HepG2 (cell line): ENCODE measurements around the gene RAB42. TPM values are rescaled to one million over a fixed set of nuclear protein-coding genes. Genes with fewer than 3 reads are reported as not detected.

Source experiments
- CAMTA2 ChIP-seq: sonication (generic); formaldehyde crosslinking; IDR thresholded peaks from 2 replicates; pipeline ENCODE4 v1.4.0; 2020; ENCODE audit warnings: mild to moderate bottlenecking, missing genetic modification reagents, borderline replicate concordance
- EEA1 ChIP-seq: sonication (generic); formaldehyde crosslinking; IDR thresholded peaks from 2 replicates; pipeline ENCODE4 v1.5.1; 2020; ENCODE audit warnings: mild to moderate bottlenecking, missing genetic modification reagents, borderline replicate concordance
- EZH2 ChIP-seq: conservative IDR thresholded peaks from 2 replicates; pipeline ENCODE4 v1.6.1; 2012; ENCODE audit warnings: mild to moderate bottlenecking, low read depth, low read length, moderate library complexity
- JUNB ChIP-seq: sonication (generic); formaldehyde crosslinking; IDR thresholded peaks from 2 replicates; pipeline ENCODE4 v1.8.0; 2022; ENCODE audit warnings: missing genetic modification reagents, mild to moderate bottlenecking, borderline replicate concordance
- MAZ ChIP-seq, 2 experiments: sonication (generic) in 1 of 2; formaldehyde crosslinking in 1 of 2; IDR thresholded peaks; 2 replicates each; pipeline versions ENCODE4 v1.5.0 to v1.6.1; 2012 to 2020; ENCODE audit warnings: low read depth in 2 of 2, mild to moderate bottlenecking in 2 of 2, borderline replicate concordance in 1 of 2, improper control_type of control experiment in 1 of 2, low read length in 1 of 2, missing genetic modification reagents in 1 of 2, moderate library complexity in 1 of 2
- MED13 ChIP-seq: sonication (generic); formaldehyde crosslinking; IDR thresholded peaks from 2 replicates; pipeline ENCODE4 v1.5.0; 2020; ENCODE audit warnings: missing genetic modification reagents
- NFIB ChIP-seq: sonication (generic); formaldehyde crosslinking; IDR thresholded peaks from 2 replicates; pipeline ENCODE4 v1.9.0; 2021; ENCODE audit warnings: missing genetic modification reagents, mild to moderate bottlenecking, borderline replicate concordance
- NFRKB ChIP-seq: fragments of 450-650 bp; IDR thresholded peaks from 2 replicates; pipeline ENCODE4 v1.6.1; 2017
- PTBP1 ChIP-seq: fragments of 200-400 bp; formaldehyde crosslinking; IDR thresholded peaks from 2 replicates; pipeline ENCODE4 v1.6.1; 2018; ENCODE audit warnings: low read length, low read depth; ENCODE audit not compliant: poor library complexity, severe bottlenecking
- SMAD9 ChIP-seq: sonication (generic); formaldehyde crosslinking; IDR thresholded peaks from 2 replicates; pipeline ENCODE4 v1.5.1; 2020; ENCODE audit warnings: mild to moderate bottlenecking, missing genetic modification reagents
- SOX6 ChIP-seq, 2 experiments: fragments of 450-650 bp in 1 of 2; sonication (generic) in 1 of 2; formaldehyde crosslinking in 1 of 2; IDR thresholded peaks; 2 replicates each; pipeline versions ENCODE4 v1.4.0 to v1.6.1; 2017 to 2020; ENCODE audit warnings: antibody characterized with exemption in 1 of 2, mild to moderate bottlenecking in 1 of 2, missing genetic modification reagents in 1 of 2
- SUZ12 ChIP-seq: fragments of 150-350 bp; IDR thresholded peaks from 2 replicates; pipeline ENCODE4 v1.6.1; 2014; ENCODE audit warnings: low read depth, low read length
- ZBTB2 ChIP-seq: sonication (generic); formaldehyde crosslinking; IDR thresholded peaks from 2 replicates; pipeline ENCODE4 v1.8.0; 2022; ENCODE audit warnings: low read depth, missing genetic modification reagents
- ZBTB34 ChIP-seq: sonication (generic); formaldehyde crosslinking; IDR thresholded peaks from 2 replicates; pipeline ENCODE4 v1.8.0; 2022; ENCODE audit warnings: mild to moderate bottlenecking, missing genetic modification reagents
- ZMYM3 ChIP-seq: sonication (generic); formaldehyde crosslinking; IDR thresholded peaks from 2 replicates; pipeline ENCODE4 v1.5.1; 2020; ENCODE audit warnings: mild to moderate bottlenecking, missing genetic modification reagents
- ZNF224 ChIP-seq: sonication (generic); formaldehyde crosslinking; IDR thresholded peaks from 2 replicates; pipeline ENCODE4 v1.5.0; 2020; ENCODE audit warnings: mild to moderate bottlenecking, missing genetic modification reagents
- ZNF432 ChIP-seq: sonication (generic); formaldehyde crosslinking; IDR thresholded peaks from 2 replicates; pipeline ENCODE4 v1.5.0; 2020; ENCODE audit warnings: missing genetic modification reagents, mild to moderate bottlenecking, borderline replicate concordance
- ZSCAN25 ChIP-seq: sonication (generic); formaldehyde crosslinking; IDR thresholded peaks from 2 replicates; pipeline ENCODE4 v1.8.0; 2022; ENCODE audit warnings: mild to moderate bottlenecking, missing genetic modification reagents
- polyA plus RNA-seq, 8 experiments: library from polyadenylated mRNA; depleted of rRNA in 3 of 8; stranded (reverse) in 7 of 8; unstranded in 1 of 8; fragments of >200 nt; fragmentation: Illumina TruSeq in 4 of 8; extraction: Trizol in 4 of 8; gene quantifications; 2 replicates each; pipeline versions ENCODE4 v1.2.1 to v1.2.3, GENCODE V29; 2011 to 2016; ENCODE audit warnings: low read depth in 4 of 8, missing spikeins in 1 of 8, mixed read lengths in 1 of 8; ENCODE audit not compliant: insufficient read depth in 1 of 8
- total RNA-seq, 5 experiments: library from RNA; depleted of rRNA; stranded (reverse); fragments of >200 nt; fragmentation: Illumina TruSeq; extraction: Trizol; gene quantifications; 2 replicates each; pipeline ENCODE4 v1.2.3, GENCODE V29; 2016; ENCODE audit warnings: low read depth in 1 of 5
- TF ChIP-seq, protein P1 (sequence below): sonication (generic); formaldehyde crosslinking; IDR thresholded peaks from 2 replicates; pipeline ENCODE4 v1.4.0; 2020; ENCODE audit warnings: low read depth, missing genetic modification reagents
- TF ChIP-seq, protein P2 (sequence below): sonication (generic); formaldehyde crosslinking; IDR thresholded peaks from 2 replicates; pipeline ENCODE4 v1.5.1; 2020; ENCODE audit warnings: missing genetic modification reagents, mild to moderate bottlenecking, borderline replicate concordance

RAB42 gene
- total and polyA plus RNA-seq, 2 of the 13 experiments (the other 11 are each of a cell fraction or from before 2014, with no cell fraction given), result 10.4 to 166 TPM

DNA sequence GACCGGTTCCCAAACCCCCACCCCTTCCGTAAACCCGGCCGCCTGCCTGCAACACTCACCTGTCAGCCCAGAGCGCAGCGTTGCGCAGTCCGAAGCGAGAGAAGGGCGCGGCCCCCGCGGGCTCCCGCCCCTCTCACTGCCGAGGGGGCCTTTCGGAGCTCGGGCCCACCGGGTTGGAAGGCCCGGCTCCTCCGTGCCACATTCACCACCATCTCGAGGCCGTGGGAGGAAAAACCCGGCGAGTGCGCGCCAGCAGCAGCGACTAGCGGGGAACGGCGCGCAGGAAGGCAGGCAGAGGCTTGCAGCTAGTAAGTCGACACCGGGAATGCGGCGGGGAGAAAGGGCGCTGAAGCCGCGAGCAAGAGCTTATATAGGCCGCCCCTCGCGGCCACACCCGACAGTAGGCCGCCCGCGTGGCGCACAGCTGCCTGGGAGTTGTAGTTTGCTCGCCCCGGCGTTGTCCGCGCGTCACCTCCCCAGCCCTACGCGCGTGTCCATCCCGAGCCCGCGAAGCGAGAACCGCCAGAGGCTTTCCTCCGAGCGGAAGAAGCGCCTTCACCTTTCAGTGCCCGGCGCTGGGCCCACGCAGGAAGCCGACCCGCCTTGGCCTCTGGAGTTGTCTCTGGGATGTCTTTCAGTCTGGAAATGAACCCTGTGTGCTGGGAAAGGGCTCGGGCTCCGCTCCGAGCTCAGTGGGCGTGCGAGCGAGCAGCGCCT is 10.4 kb upstream of the RAB42 start (continued):
- TF ChIP-seq, protein P1, sequence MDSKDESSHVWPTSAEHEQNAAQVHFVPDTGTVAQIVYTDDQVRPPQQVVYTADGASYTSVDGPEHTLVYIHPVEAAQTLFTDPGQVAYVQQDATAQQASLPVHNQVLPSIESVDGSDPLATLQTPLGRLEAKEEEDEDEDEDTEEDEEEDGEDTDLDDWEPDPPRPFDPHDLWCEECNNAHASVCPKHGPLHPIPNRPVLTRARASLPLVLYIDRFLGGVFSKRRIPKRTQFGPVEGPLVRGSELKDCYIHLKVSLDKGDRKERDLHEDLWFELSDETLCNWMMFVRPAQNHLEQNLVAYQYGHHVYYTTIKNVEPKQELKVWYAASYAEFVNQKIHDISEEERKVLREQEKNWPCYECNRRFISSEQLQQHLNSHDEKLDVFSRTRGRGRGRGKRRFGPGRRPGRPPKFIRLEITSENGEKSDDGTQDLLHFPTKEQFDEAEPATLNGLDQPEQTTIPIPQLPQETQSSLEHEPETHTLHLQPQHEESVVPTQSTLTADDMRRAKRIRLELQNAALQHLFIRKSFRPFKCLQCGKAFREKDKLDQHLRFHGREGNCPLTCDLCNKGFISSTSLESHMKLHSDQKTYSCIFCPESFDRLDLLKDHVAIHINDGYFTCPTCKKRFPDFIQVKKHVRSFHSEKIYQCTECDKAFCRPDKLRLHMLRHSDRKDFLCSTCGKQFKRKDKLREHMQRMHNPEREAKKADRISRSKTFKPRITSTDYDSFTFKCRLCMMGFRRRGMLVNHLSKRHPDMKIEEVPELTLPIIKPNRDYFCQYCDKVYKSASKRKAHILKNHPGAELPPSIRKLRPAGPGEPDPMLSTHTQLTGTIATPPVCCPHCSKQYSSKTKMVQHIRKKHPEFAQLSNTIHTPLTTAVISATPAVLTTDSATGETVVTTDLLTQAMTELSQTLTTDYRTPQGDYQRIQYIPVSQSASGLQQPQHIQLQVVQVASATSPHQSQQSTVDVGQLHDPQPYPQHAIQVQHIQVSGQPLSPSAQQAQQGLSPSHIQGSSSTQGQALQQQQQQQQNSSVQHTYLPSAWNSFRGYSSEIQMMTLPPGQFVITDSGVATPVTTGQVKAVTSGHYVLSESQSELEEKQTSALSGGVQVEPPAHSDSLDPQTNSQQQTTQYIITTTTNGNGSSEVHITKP (CRISPR knock-in tag), result no peak
- TF ChIP-seq ZNF224 (CRISPR knock-in tag) (peak; percentile 93), ZMYM3 (no peak), MED13 (CRISPR knock-in tag) (0 out of 2 replicates have a peak, but pooled peaks have one; percentile 45), EEA1 (peak; percentile 87; the same call in 1 of the 2 replicates), MAZ (IDR thresholded peaks at IDR 0.05; ENCODE audit: borderline replicate concordance, low read depth, low read length) (peak; percentile 83), MAZ (CRISPR knock-in tag; IDR thresholded peaks at IDR 0.05; ENCODE audit: low read depth) (peak; percentile 79; the same call in 1 of the 2 replicates), SUZ12 (peak; percentile 74), ZSCAN25 (CRISPR knock-in tag) (peak; percentile 81; the same call in 1 of the 2 replicates), JUNB (CRISPR knock-in tag) (no peak), SOX6 (IDR thresholded peaks at IDR 0.05) (no peak), SOX6 (CRISPR knock-in tag; IDR thresholded peaks at IDR 0.05) (peak; percentile 69), ZNF432 (no peak), ZBTB34 (CRISPR knock-in tag) (peak; percentile 84; the same call in 1 of the 2 replicates), SMAD9 (CRISPR knock-in tag) (0 out of 2 replicates have a peak, but pooled peaks have one; percentile 19), EZH2 (no peak), NFRKB (no peak), NFIB (CRISPR knock-in tag) (no peak), ZBTB2 (CRISPR knock-in tag) (no peak; the same call in 1 of the 2 replicates), PTBP1 (no peak), CAMTA2 (CRISPR knock-in tag) (peak; percentile 70; the same call in 1 of the 2 replicates)
- TF ChIP-seq, protein P2, sequence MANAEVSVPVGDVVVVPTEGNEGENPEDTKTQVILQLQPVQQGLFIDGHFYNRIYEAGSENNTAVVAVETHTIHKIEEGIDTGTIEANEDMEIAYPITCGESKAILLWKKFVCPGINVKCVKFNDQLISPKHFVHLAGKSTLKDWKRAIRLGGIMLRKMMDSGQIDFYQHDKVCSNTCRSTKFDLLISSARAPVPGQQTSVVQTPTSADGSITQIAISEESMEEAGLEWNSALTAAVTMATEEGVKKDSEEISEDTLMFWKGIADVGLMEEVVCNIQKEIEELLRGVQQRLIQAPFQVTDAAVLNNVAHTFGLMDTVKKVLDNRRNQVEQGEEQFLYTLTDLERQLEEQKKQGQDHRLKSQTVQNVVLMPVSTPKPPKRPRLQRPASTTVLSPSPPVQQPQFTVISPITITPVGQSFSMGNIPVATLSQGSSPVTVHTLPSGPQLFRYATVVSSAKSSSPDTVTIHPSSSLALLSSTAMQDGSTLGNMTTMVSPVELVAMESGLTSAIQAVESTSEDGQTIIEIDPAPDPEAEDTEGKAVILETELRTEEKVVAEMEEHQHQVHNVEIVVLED (CRISPR knock-in tag), result peak; percentile 92
